EL (cell line): ENCODE measurements around the gene KLHL10.

Source experiments
- DNase-seq: peaks from one replicate; pipeline ENCODE4 v3.0.0-alpha.2; 2016

KLHL10 gene

DNA sequence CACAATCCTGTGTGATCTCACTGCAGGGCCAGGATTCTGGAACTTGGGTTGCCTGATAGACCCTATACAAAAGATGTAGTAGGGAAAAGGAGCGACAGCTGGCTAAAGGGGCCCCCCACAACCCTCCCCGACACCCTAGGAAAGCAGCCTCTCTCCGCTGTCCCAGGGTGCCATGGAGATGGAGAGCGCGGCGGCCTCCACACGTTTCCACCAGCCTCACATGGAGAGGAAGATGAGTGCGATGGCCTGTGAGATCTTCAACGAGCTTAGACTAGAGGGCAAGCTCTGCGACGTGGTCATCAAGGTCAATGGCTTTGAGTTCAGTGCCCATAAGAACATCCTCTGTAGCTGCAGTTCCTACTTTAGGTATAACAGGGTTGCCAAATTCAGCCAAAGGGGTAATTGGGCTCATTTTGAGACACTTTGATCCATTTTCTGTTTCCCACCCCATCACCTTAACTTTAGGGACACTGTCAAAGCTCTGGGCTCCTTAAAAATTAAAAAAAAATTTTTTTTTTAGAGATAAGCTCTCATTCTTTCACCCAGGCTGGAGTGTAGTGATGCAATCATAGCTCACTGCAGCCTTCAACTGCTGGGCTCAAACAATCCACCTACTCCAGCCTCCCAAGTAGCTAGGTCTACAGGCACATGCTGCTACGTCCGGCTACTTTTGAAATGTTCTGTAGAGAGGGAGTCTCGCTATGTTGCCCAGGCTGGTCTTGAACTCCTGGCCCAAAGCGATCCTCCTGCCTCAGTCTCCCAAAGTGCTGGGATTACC is at the start of gene KLHL10:
TSS of gene KLHL10 (plus strand) at position 65 of the 778 bp plus-strand sequence. CDS start at position 173, 108 bp downstream.
- DNase-seq: no peak

DNA sequence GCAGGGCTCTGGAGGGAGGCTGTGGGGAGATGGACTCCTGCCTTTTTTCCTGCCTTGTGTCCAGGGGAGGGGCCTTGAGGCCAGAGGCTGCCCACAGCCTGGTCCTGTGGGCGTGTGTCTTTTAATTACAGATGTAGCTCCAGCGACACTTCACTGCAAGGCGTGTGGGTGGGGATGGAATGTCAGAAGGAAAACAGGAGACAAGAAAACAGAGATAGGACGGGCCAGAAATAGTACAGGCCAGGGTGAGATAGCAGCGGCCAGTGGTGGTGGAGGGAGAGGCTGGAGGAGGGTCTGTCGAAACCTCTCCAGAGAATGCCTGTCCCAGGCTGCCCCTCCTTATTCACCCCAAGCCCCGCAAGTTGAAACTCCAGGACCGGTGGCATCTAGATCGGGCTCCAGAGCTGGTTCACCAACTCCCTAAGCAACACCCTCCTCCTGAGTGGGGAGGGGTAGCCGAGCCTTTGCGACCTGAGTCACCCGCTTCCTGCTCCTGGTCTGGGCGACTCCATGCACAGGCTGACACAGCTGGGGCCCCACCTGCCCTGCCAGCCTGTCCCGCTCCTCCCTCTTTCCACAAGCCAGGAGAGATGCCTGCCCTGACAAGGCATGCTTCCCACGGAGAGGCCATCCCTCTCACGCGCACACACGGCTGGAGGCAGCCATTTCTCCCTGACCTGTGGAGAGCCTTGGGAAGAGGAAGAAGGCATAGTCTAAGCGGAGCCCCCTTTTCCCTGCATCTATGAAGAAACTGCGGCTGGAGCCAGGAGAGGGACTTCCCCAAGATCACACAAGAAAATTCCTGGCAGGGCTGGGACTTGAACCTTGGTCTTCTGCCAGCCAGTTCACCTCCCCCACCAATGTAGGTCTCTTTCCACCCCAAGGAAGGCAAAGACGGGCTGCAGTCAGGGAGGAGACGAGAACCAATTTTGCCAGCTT is 44.5 kb upstream of the KLHL10 start:
- DNase-seq: peak; percentile 57

DNA sequence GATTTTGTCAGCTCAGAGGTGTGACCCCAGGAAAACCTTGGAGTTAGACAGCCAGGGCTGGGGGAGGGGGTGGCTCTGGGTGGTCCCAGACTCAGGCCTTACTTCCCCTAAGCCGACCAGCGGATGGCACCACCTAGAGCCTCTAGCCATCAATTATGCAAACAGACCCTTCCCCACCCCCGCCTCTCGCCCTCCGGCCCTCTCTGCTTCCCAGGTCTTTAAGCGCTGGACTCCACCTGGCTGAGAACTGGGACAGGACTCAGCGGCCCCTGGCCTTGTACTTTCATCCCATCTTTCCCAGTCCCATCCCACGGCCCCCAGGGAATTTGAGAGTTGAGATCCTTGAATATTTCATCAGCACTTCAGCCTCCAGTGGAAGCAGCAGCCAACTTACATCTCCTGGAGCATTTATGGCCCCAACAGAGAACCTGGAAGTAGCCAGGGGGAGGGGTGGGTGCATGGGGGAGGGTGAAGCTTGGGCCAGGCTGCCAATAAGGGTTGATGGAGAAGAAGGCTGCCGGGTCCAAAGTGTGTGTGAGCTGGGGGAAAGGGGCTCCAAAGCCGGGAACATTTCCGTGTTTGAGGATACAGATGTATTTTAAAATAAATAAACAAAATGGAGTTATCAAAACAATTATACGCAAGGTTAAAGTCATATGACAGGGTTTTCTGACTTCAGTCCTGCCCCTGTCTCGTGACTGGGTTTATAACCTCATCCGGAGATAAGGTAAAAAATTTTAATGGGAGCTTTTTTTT is 43.7 kb upstream of the KLHL10 start:
- DNase-seq: no peak

DNA sequence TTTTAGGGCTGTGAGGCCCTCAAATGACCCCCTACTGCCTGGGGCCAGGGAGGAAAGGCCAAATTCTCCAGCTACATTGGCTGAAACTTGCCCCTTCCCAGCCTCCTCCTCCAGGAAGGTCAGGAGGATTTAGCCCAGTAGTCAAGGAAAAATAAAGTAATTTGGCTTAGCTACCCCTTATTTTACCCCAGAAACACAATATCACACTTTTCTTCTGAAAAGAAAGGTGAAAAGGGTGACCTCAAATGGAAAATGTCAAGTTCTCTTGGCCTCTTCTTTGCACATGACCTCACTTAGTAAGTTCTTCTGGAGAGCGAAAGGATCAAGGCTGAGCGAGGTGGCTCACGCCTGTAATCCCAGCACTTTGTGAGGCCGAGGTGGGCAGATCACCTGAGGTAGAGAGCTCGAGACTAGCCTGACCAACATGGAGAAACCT is 43.1 kb upstream of the KLHL10 start:
- DNase-seq: no peak

DNA sequence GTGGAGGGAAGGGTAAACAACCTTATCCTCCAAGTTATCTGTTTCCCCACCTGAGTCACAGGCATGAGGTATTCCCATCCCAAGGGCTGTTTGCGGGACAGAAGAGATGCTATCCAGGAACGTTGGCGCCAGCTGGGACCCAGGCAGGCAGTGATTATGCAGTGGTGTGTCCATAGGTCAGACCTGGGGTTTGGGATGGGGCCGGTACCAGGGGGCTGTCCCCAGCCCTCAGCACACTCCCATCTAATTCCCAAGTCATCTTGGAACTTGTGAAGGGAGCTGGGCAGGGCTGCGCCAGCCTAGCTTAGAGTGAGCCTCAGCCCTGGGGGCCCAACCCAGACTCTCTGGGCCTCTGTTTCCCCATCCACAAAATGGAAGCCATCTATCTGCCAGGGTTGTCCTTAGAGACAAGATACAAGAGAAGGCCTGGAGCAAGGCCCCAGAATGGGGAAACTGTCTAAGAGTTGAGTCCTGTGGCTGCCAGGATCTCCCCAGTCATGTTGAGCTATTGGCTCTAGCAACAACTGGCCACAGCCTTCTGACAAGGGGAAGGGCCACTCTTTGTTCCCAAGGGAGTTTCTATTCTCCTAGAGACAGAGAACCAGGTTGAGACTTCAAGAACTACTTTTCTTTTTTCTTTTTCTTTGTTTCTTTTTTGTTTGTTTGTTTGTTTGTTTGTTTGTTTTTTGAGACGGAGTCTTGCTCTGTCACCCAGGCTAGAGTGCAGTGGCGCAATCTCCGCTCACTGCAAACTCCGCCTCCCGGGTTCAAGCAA is 41.3 kb upstream of the KLHL10 start:
- DNase-seq: no peak

DNA sequence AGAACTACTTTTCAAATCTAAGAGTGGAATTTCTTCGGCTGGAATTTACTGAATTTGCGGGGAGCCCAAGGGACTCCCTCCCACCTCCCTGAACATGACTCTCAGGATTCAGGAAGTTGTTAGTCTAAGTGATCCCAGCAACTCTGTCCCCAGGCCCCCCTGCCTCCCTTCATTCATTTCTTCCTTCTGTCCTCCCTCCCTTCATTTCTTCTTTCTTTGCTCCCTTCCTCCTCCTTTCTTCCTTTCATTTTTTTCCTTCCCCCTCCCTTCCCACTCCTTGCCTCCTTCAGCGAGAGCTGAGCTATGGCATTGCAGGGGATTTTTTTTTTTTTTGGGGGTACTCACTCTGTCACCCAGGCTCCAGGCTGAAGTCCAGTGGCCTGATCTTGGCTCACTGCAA is 40.2 kb upstream of the KLHL10 start:
- no peak for DNase-seq

DNA sequence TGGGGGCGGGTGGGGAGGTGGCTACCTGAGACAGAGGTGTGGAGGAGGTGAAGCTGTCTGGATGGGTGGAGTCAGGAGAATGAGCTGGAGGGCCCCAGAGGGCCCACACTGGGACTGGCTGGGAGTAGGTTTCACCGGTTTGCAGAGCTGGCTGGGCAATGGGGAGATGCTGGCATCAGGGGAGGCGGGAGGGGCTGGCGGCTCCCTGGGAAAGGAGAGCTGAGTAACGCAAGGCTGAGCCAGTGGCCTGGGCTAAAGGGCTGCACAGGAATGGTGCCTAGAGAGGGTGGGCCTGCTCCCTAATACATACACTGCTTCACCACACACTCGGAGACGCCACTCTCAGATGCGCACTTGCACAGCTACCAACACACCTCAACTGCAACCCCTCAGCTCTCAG is 38.3 kb upstream of the KLHL10 start:
- DNase-seq: no peak

DNA sequence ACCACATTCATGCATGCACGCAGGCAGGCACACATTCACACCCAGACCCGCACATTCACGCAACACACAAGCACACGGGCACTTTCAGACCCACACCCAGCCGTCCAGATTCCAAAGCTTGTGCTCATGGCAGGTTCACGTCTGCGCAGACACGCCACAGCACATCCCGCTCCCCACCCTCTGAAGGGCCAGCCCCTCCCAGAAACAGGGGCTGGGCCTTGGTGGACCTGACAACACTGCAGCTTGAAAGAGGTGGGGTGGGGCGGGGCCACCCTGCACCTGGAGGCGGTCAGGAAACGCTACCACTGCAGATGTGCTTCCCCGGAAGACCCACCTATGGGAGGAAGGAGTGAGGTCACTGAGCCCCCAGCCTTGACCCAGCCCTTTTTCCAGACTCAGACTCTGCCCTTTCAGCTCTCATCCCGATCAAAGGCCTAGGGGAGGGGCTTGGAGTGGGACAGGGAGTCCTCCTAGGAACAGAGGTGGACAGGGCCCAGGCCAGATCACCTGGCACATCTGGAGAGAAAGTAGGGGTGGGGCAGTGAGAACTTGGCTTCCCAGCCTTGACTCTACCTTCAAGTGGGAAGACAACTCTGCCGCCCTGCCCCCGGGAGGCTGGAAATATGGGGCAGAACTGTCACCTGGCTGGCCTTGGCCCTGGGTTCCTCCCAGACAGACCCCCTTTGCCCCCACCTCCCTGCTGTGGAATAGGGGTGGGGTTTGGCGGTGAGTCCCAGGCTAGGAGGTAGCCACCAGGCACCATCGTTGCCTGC is 36.8 kb upstream of the KLHL10 start:
- peak; percentile 57 for DNase-seq

DNA sequence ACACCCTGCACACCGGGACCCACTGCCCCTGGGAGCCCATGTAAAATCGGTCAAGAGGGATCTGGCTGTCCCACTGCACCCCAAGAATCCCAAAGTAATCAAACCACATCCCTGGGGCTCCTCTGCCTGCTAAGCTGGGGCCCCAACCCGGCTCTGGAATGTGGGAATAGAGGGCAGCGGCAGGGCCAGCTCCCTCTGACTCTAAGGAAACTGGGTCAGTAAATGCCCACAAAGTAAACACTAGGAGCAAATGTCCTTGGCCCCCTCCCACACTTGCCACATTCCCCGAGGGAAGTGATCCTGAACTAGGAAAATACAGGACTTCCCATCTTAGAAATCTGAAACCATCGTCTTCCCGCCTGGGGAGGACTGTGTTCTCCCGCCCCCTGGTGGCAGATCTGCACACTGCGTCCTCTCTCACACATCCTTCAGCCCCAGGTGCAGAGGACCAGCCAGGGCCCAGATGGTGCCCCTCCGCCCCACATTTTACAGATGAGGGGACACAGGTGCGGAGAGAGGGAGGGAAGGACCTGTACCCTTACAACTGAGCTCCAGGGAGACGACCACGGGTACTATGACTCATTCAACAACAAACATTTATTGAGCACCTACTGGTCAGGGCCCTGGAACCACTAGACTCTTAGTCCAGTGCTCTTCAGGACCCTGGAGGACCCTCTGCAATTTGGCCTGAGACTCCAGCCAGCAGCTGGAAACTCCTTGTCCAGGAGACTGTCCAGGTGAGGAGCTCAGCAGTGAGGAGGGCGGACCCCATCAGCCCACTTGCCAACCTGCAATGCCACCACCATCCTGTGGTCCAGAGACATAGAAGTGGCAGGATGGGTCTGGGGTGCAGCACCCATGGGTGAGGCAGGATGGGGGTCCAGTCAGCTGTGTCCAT is 36.0 kb upstream of the KLHL10 start:
- DNase-seq: peak; percentile 74

DNA sequence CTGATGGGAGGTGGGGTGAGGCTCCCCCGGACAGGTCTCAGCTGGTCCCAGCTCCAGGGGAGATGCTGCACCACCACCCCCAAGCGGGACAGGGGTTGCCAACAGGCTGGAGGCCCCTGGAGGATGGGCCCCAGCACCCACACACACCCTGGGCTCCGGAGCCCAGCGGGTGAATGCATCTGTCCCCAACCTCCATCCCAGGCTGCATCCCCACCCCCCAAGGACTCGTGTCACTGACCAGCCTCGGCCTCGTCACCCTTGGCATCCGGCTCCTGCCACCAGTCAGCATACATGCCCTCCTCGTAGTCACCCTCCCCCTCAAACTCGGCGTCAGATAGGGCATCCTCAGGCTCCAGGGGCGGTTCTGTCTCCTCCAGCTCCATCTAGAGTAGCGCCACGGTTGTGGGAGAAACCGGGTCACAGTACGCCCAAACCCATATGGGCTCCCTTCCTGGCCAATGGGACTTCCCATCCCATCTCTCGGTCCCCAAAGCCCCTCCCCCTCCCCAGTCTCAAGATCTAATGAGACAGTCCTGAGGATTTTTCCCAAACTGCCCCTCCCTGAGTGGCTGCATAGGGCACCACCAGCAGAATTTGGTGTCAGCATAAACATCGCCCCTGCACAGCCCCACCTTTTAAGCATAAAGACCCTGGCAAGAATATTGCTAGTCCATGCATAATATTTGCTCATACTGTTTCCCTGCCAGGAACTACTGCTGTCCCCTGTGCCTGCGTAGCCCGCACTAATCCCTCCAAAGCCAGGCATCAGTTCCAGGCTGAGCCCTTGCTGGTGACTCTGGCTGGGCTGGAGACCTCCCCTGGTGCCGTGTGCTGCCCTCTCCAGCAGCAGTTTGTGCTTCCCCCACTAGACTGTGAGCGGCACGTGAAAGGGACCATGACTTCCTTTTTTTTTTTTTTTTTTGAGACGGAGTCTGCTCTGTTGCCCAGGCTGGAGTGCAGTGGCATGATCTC is 34.3 kb upstream of the KLHL10 start:
- DNase-seq: no peak

DNA sequence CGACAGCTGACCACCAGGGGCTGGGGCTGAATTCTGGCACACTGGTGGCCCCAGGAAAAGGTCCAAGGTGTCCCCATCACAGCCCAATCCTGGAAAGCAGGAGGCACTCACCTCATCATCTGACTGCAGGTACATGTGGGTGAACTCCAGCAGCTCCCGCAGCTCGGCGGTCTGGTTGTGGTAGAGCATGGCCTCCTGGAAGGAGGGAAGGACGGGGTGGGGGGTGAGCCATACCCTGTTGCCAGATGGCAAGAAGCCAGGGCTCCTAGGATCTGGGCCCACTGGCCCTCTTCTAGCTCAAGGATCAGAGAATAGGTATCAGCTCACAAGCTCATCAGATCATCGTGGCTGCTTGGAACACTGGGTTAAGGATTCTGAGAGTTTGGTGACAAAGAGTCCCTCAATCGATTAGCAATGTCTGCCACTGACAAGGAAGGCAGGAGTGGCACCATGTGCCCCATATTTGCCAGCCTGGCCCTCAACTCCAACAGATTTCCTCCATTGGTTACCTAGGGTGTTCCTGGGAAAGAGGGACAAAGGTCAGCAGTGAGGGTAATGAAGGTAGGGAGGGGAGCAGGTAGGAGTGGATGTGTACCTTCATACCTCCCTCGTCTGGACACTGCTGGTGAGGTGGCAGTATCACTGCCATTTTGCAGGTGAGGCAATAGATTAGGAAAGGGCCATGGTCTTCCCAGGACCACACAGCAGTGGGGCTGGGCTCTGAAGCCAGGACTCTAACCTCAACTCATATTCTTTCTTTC is 30.8 kb upstream of the KLHL10 start:
- no peak for DNase-seq

DNA sequence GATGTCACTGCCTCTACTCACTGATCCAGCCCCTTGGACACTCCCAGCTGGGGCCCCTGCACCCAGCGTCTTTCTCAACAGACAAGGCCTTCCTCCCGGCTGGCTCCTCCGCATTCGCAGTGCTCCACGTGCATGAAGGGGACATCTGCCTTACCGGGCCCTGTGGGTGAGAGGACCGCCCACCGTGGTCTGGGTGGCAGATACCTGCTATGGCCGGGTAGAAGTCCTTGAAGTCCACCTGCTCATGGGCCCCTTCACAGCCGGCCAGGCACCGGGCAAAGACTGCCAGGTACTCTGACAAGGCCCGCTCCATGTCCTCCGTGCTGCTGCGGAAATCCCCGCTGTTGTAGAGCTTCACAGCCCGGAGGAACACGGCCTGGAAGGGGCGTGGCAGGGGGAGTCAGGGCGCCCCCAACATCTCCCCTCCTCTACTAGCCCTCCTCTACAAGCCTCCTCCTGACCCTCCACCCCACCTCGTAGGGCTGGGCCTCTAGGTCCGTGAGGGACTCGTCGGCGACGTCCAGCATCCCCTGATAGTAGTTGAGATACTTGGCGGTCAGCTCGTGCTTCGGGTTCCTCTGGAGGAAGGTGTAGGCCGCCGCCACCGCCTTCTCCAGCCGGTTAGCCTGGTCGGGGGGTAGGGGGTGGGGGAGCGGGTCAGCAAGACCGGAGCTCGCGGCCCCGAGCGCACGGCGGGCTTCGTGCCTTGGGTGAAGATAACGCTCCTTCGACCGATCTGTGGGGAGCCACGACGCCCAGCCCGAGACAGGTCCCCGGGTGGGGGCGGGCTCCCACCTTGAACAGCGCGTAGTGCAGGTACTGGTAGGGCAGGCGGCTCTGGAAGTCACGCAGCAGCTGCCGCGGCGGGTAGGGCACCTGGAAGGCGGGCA is 26.7 kb upstream of the KLHL10 start:
- no peak for DNase-seq

DNA sequence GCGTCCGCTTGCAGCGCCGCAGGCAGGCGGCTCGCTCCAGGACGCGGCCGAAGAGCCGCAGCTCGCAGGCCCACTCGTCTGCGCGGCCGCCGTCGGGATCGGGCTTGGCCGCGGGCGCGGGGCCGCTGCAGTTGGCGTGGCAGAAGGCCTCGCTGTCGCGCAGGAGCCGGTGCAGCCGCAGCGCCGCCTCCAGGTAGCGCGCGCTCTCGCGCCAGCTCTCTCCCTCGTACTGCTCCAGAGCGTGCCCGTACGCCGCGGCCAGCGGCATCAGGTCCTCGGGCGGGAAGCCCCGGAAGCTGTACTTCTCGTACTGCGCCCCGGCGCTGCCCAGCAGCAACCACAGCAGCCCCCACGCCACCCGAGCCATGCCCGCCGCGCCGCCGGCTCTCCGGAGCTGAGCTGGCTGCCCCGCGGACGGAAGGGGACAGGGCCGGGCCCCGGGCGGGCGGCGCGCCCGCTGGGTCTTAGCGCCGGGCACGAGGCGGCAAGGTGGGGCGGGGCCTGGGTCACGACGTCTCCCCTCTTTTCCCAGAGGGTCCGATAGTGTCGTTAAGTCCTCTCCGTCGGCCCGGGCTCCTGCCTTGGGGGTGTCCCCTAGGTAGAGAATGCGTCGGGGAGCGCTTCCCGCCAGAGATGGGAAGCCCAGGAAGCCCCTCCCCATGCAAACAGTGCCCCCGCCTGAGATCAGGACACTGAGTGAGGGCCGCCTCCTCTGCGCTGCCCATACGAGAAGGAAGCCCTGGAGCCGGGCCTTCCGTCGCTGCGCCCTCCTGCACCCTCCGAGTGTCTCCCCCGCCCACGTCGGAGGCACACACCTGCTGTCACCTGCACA is 25.9 kb upstream of the KLHL10 start, which contains the start of gene P3H4:
TSS of gene P3H4 (minus strand) at position 401 of the 832 bp plus-strand sequence. CDS start at position 367, 34 bp downstream.
- DNase-seq: peak; percentile 80

DNA sequence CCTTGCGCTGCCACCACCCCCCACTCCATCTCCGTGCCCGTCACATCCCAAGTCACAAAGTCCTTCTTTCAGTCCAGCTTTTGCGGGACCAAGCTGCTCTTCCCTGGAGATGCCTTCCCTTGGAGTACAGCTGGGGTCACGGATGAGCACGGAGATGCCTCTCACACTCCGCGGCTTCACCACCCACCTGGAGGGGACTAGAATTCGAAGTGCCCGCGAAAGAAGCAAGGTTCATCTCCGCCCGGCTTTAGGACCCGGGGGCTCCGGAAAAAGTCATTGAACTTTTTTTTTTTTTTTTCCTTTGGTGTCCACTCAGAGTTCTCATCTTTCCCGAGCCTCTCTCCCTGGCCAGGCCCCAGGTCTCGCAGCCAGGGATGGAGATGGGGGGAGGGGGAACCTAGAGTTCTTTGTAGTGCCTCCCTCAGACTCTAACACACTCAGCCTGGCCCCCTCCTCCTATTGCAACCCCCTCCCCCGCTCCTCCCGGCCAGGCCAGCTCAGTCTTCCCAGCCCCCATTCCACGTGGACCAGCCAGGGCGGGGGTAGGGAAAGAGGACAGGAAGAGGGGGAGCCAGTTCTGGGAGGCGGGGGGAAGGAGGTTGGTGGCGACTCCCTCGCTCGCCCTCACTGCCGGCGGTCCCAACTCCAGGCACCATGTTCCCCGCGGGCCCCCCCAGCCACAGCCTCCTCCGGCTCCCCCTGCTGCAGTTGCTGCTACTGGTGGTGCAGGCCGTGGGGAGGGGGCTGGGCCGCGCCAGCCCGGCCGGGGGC is 25.1 kb upstream of the KLHL10 start, which contains the start of gene FKBP10:
TSS of gene FKBP10 (plus strand) at position 624 of the 771 bp plus-strand sequence. CDS start at position 655, 31 bp downstream.
- peak; percentile 90 for DNase-seq

DNA sequence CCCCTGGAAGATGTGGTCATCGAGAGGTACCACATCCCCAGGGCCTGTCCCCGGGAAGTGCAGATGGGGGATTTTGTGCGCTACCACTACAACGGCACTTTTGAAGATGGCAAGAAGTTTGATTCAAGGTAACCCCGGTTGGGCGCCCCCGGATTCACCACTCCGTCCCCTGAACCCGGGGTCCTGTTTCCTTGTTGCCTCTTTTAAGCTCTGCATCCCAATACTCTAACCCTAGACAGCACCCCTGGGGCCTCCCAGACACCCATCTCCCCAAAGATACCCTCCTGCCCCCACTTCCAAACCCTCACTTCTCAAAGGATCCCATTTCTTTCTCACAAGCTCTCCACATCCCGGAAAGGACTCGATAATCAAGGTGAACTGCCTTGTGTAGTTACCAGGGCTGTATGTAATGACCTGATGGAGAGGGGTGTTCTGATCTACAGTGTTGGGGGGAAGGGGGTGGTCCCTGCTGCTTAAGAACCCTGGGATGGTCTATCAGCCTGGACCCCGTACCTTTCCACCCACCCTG is 24.4 kb upstream of the KLHL10 start:
- DNase-seq: no peak
